Stimulated activated CD4-positive, alpha-beta T cell treated with anti-CD3 and anti-CD28 coated beads, Interleukin-15, amount 100 ng/mL, for 1 hour (primary cell): ENCODE results near the gene YDJC.
"Not testable (repeated sequence)": the region's sequence is repeated elsewhere in the genome, so short reads cannot be mapped to it uniquely, and the experiment has no call there.

ENCODE experiments used
- DNase-seq, 2 donors: peaks; one replicate each; pipeline ENCODE4 v3.0.0-alpha.2; 2020; ENCODE audit warnings: low read depth in 1 of 2, low spot score in 1 of 2

YDJC gene

GRCh38 chr22:21582801-21583740, 46.8 kb downstream of the YDJC start:
- DNase-seq = no peak

GRCh38 chr22:21581009-21581713, 48.7 kb downstream of the YDJC start:
- not testable (repeated sequence) for DNase-seq

- not testable (repeated sequence) for DNase-seq
Measured at GRCh38 chr22:21580623-21581007, 49.2 kb downstream of the YDJC start.

- no peak for DNase-seq
Measured at GRCh38 chr22:21579474-21579851, 50.4 kb downstream of the YDJC start.
